Erythroblast (primary cell): ENCODE measurements around the gene STK4.

Experiments
- GATA1 ChIP-seq: IDR thresholded peaks from 2 replicates; pipeline ENCODE4 v1.6.1; 2011; ENCODE audit warnings: low read depth, mild to moderate bottlenecking, control low read depth, low read length, moderate library complexity
- POLR2A ChIP-seq: IDR thresholded peaks from 2 replicates; pipeline ENCODE4 v1.6.1; 2011; ENCODE audit warnings: mild to moderate bottlenecking, low read length

- no peak for TF ChIP-seq POLR2A
- TF ChIP-seq GATA1, result no peak
Measured at GRCh38 chr20:45085867-45086266, 119.6 kb downstream of the STK4 start.
